HG03457 (cell line): ENCODE data around the gene DNAH14.
"Not testable (repeated sequence)": the region's sequence is repeated elsewhere in the genome, so short reads cannot be mapped to it uniquely, and the experiment has no call there.

Experiments
- ATAC-seq: cut with Tn5 transposase; IDR thresholded peaks from one replicate; pipeline ENCODE4 v1.9.1; 2021; ENCODE audit warnings: moderate number of reproducible peaks; ENCODE audit not compliant: unreplicated experiment

The DNAH14 gene

GRCh38 chr1:225143001-225143400 is 213.5 kb downstream of the DNAH14 start:
- no peak for ATAC-seq

GRCh38 chr1:225146478-225146877 is 217.0 kb downstream of the DNAH14 start:
- ATAC-seq: no peak

- ATAC-seq: not testable (repeated sequence)
These were observed 218.3 kb downstream of the DNAH14 start for GRCh38 chr1:225147791-225148190.

- no peak for ATAC-seq
These were observed 222.6 kb downstream of the DNAH14 start for GRCh38 chr1:225152061-225152460.

GRCh38 chr1:225155555-225155954 is 226.1 kb downstream of the DNAH14 start:
- ATAC-seq: no peak

- ATAC-seq: no peak
These were observed 226.8 kb downstream of the DNAH14 start for GRCh38 chr1:225156254-225156653.

GRCh38 chr1:225158291-225158690 is 228.8 kb downstream of the DNAH14 start:
- no peak for ATAC-seq

- no peak for ATAC-seq
These were observed 230.3 kb downstream of the DNAH14 start for GRCh38 chr1:225159793-225160192.

GRCh38 chr1:225177409-225177808 is 247.9 kb downstream of the DNAH14 start:
- not testable (repeated sequence) for ATAC-seq

GRCh38 chr1:225179686-225180085 is 250.2 kb downstream of the DNAH14 start:
- no peak for ATAC-seq

GRCh38 chr1:225182716-225183115 is 253.2 kb downstream of the DNAH14 start:
- no peak for ATAC-seq

- no peak for ATAC-seq
These were observed 261.8 kb downstream of the DNAH14 start for GRCh38 chr1:225191199-225191753.

- ATAC-seq: no peak
These were observed 272.0 kb downstream of the DNAH14 start for GRCh38 chr1:225201447-225201846.

- ATAC-seq: no peak
These were observed 278.3 kb downstream of the DNAH14 start for GRCh38 chr1:225207791-225208190.

- ATAC-seq: no peak
These were observed 279.7 kb downstream of the DNAH14 start for GRCh38 chr1:225209153-225209552.

- not testable (repeated sequence) for ATAC-seq
These were observed 280.7 kb downstream of the DNAH14 start for GRCh38 chr1:225210180-225210579.

GRCh38 chr1:225211694-225212442 is 282.4 kb downstream of the DNAH14 start:
- not testable (repeated sequence) for ATAC-seq

- no peak for ATAC-seq
These were observed 294.8 kb downstream of the DNAH14 start for GRCh38 chr1:225224287-225224686.

- no peak for ATAC-seq
These were observed 296.2 kb downstream of the DNAH14 start for GRCh38 chr1:225225681-225226080.

GRCh38 chr1:225228871-225229303 is 299.4 kb downstream of the DNAH14 start:
- no peak for ATAC-seq

- ATAC-seq: not testable (repeated sequence)
These were observed 300.0 kb downstream of the DNAH14 start for GRCh38 chr1:225229429-225229828.

- no peak for ATAC-seq
These were observed 301.0 kb downstream of the DNAH14 start for GRCh38 chr1:225230483-225230882.
